PC-3 (cell line): ENCODE measurements around the gene ANAPC15. TPM values are rescaled to one million over a fixed set of nuclear protein-coding genes. Genes with fewer than 3 reads are reported as not detected.

Experiments used
- ATAC-seq: fragments of 200-7000 bp; cut with Tn5 transposase; 2 replicates; pipeline ENCODE4 v1.9.1; 2020; ENCODE audit warnings: mild to moderate bottlenecking, moderate library complexity
- Bru-seq: library from RNA; stranded (reverse); fragments of 400-500 nt; gene quantifications from one replicate; lab custom pipeline; 2021; lab: Mats Ljungman, UMichigan
- BruChase-seq, 2 experiments: library from RNA; stranded (reverse); fragments of 400-500 nt; gene quantifications; one replicate each; lab custom pipeline; 2021; lab: Mats Ljungman, UMichigan
- BruUV-seq: library from RNA; stranded (reverse); fragments of 400-500 nt; replicated peaks from 2 replicates; lab custom pipeline; 2021; lab: Mats Ljungman, UMichigan
- CTCF ChIA-PET: fragments of 300-600 bp; sonication (Branson Sonifier 250); formaldehyde crosslinking; loops from one replicate; lab custom pipeline; 2022; ENCODE audit warnings: antibody characterized with exemption; lab: Charles Lee
- POLR2A ChIA-PET: fragments of 300-600 bp; sonication (Branson Sonifier 250); formaldehyde crosslinking; loops from one replicate; lab custom pipeline; 2022; ENCODE audit warnings: antibody characterized with exemption; ENCODE audit not compliant: unreplicated experiment; lab: Charles Lee
- DNase-seq: peaks from one replicate; pipeline ENCODE4 v3.0.0-alpha.2; 2015
- H2AFZ ChIP-seq: fragments of 300-600 bp; sonication (generic); 2 replicates; pipeline ENCODE4 v1.6.0; 2016; ENCODE audit warnings: antibody characterized with exemption, low read length
- H3F3A ChIP-seq: fragments of 300-600 bp; sonication (generic); one replicate; pipeline ENCODE4 v1.6.0; 2017; ENCODE audit warnings: antibody characterized with exemption, low read length, control low read depth, mild to moderate bottlenecking; ENCODE audit not compliant: unreplicated experiment
- H3K27ac ChIP-seq: fragments of 300-600 bp; sonication (generic); 2 replicates; pipeline ENCODE4 v1.5.1; 2016; ENCODE audit warnings: mild to moderate bottlenecking, low read length
- H3K27me3 ChIP-seq: fragments of 300-600 bp; sonication (generic); 2 replicates; pipeline ENCODE4 v1.6.1; 2016; ENCODE audit warnings: low read length, mixed read lengths
- H3K36me3 ChIP-seq: fragments of 300-600 bp; sonication (generic); 2 replicates; pipeline ENCODE4 v1.6.1; 2016; ENCODE audit warnings: low read depth, mixed run types, low read length, mixed read lengths
- H3K4me1 ChIP-seq: fragments of 300-600 bp; sonication (generic); 2 replicates; pipeline ENCODE4 v1.5.1; 2016; ENCODE audit warnings: low read length; ENCODE audit not compliant: insufficient read depth
- H3K4me2 ChIP-seq: fragments of 300-600 bp; sonication (generic); 2 replicates; pipeline ENCODE4 v1.6.0; 2016; ENCODE audit warnings: low read length
- H3K4me3 ChIP-seq: fragments of 300-600 bp; sonication (generic); 2 replicates; pipeline ENCODE4 v1.5.1; 2016; ENCODE audit warnings: mild to moderate bottlenecking, low read length, mixed read lengths
- H3K79me2 ChIP-seq: fragments of 300-600 bp; sonication (generic); 2 replicates; pipeline ENCODE4 v1.6.1; 2017; ENCODE audit warnings: low read length, mixed read lengths
- H3K9ac ChIP-seq: fragments of 300-600 bp; sonication (generic); 2 replicates; pipeline ENCODE4 v1.6.0; 2016; ENCODE audit warnings: mild to moderate bottlenecking, low read length
- H3K9me2 ChIP-seq: fragments of 300-600 bp; sonication (generic); replicated peaks from 2 replicates; pipeline ENCODE4 v1.6.1; 2016; ENCODE audit warnings: mixed run types, low read length, mixed read lengths
- H3K9me3 ChIP-seq: fragments of 300-600 bp; sonication (generic); 2 replicates; pipeline ENCODE4 v1.6.1; 2016; ENCODE audit warnings: low read length, mixed read lengths
- H4K20me1 ChIP-seq: fragments of 300-600 bp; sonication (generic); 2 replicates; pipeline ENCODE4 v1.6.1; 2016; ENCODE audit warnings: low read length, mixed read lengths
- EZH2 ChIP-seq: fragments of 300-600 bp; sonication (generic); IDR thresholded peaks from one replicate; pipeline ENCODE4 v1.6.1; 2017; ENCODE audit warnings: antibody characterized with exemption, mild to moderate bottlenecking, low read length; ENCODE audit not compliant: unreplicated experiment
- EZH2phosphoT487 ChIP-seq: fragments of 300-600 bp; sonication (generic); IDR thresholded peaks from 2 replicates; pipeline ENCODE4 v1.6.1; 2018; ENCODE audit warnings: mild to moderate bottlenecking, antibody characterized with exemption, low read length, borderline replicate concordance
- intact Hi-C: fragments of 100-400 bp; cut with micrococcal nuclease; formaldehyde crosslinking; loops from 2 replicates; pipeline ENCODE4 v1.9.0; 2023
- long read RNA-seq: library from polyadenylated mRNA; unstranded; transcript quantifications from one replicate; pipeline ENCODE4 v2.0.0, GENCODE V29; 2021; ENCODE audit not compliant: unreplicated experiment
- total RNA-seq: library from RNA; depleted of rRNA; stranded (reverse); fragments of >200 nt; gene quantifications from 2 replicates; pipeline ENCODE4 v1.2.3, GENCODE V29; 2014; rRNA removed
- TF ChIP-seq, protein P1 (sequence below): fragments of 300-600 bp; sonication (generic); conservative IDR thresholded peaks from 2 replicates; pipeline ENCODE4 v1.5.1; 2017; ENCODE audit warnings: antibody characterized with exemption, low read depth, mild to moderate bottlenecking, low read length

ANAPC15 gene
- total RNA-seq (65.4 and 68.8 TPM in 2 replicates), Bru-seq, nascent RNA (percentile 72 among the genes with signal in this experiment), BruChase-seq, experiment 1, labeled RNA remaining after a 6-hour chase (percentile 73 among the genes with signal in this experiment), BruChase-seq, experiment 2, labeled RNA remaining after a 2-hour chase (percentile 59 among the genes with signal in this experiment)
- long read RNA-seq, transcript ANAPC15-201 (6 exons, 886 nt), result minor isoform, 7 of 28 reads
- long read RNA-seq, transcript ANAPC15-208 (6 exons, 867 nt), result major isoform, 9 of 28 reads
- long read RNA-seq, partial matches to known transcripts, result 0 of 28 reads
- long read RNA-seq, other reads (novel, unspliced or antisense), result 4 of 28 reads

DNA sequence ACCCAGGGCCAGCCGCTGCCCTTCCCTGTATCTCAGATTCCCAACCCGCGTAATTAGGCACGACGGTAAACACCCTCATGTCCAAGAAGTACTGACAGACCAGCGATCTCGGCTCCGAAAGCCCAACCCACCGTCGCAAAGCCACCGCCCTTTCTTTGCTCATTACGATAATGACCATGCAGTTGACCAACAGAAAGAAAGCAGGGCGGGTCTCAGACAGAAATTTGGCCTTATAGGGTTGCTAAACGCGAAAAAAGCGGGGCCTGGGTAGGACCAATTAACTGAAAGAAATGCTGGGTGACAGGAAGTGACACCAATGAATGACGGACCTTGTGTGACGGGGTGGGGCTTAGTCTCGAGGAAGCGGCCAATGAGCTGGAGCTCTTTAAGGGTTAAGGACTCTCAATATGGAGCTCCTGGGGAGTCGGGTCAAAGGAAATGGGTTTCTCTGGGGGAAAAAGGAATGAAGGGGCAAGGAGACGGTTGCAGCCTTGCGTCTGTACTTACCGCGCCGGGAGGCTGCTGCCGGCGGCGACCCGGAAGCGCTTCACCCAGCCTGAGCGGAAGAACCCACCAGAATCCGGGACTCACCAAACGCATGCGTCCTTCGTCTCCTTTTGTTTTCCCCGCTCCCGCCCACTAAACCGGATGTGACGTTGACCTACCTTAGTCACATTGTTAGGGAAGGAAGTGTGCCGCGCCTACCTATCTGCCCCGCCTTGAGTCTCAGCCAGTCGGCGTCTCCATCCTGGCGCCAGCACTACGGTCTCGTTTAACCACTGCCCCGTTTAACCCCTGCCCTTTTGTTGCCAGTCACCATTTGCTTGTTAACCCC, at the start of gene ANAPC15:
Gene ANAPC15, minus strand, starts transcription at position 553 of the 835 bp plus-strand sequence. CDS start 1,419 bp downstream, outside the sequence.
- CTCF ChIA-PET, result interaction anchor here (0.6 kb wide), 1 partner anchor 321 kb away, joined by 3 read pairs; no protein-coding TSS in a partner anchor
- intact Hi-C loops, result loop anchor here (1.0 to 2.0 kb wide), 4 partner anchors 9 to 110 kb away; partner anchors contain the start of genes LAMTOR1, LRRC51 and NUMA1
- peaks cover 17% of the 10 kb centered on the region for H3K4me1 ChIP-seq

DNA sequence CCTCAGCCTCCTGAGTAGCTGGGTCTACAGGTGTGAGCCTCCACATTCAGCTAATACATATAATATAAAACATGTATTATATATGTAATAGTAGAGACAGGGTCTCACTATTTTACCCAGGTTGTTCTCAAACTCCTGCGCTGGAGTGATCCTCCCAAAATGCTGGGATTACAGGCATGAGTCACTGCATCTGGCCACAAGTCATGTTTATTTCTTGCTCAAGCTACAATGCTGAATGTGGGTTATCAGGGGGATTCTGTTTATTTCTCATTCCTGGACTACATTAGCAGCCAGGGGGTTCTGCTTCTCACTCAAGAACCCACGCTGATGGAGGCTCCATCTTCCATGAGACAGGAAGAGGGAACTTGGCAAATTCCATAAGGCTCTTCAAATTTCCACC, 47.8 kb upstream of the ANAPC15 start:
- Histone ChIP-seq H3K9me2 (no peaks in the 10 kb centered on the region), H3K4me3 (no peak overlapping the region), H3K9ac (no peak overlapping the region), H3K27me3 (peaks cover 30% of the 10 kb centered on the region; the same call in 1 of the 2 replicates), H3K79me2 (no peaks in the 10 kb centered on the region), H3K27ac (no peak overlapping the region), H3F3A (no peaks in the 10 kb centered on the region), H3K36me3 (no peaks in the 10 kb centered on the region), H3K4me1 (no peaks in the 10 kb centered on the region), H4K20me1 (no peaks in the 10 kb centered on the region), H3K9me3 (no peaks in the 10 kb centered on the region), H3K4me2 (no peak overlapping the region), H2AFZ (no peak overlapping the region)
- no peak for DNase-seq
- POLR2A ChIA-PET, result interaction anchor here (0.6 kb wide), 1 partner anchor 1007 kb away, joined by 3 read pairs; no protein-coding TSS in a partner anchor
- ATAC-seq, result no peak
- TF ChIP-seq EZH2phosphoT487, result no peak
- TF ChIP-seq, protein P1, sequence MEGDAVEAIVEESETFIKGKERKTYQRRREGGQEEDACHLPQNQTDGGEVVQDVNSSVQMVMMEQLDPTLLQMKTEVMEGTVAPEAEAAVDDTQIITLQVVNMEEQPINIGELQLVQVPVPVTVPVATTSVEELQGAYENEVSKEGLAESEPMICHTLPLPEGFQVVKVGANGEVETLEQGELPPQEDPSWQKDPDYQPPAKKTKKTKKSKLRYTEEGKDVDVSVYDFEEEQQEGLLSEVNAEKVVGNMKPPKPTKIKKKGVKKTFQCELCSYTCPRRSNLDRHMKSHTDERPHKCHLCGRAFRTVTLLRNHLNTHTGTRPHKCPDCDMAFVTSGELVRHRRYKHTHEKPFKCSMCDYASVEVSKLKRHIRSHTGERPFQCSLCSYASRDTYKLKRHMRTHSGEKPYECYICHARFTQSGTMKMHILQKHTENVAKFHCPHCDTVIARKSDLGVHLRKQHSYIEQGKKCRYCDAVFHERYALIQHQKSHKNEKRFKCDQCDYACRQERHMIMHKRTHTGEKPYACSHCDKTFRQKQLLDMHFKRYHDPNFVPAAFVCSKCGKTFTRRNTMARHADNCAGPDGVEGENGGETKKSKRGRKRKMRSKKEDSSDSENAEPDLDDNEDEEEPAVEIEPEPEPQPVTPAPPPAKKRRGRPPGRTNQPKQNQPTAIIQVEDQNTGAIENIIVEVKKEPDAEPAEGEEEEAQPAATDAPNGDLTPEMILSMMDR, result no peak
- CTCF ChIA-PET, result no interaction called here
- intact Hi-C loops, result no loop called here
- no TSS peak for BruUV-seq

More for the DNA sequence above, at the start of gene ANAPC15:
- Histone ChIP-seq H3K4me2 (peak within 1 kb of the TSS; percentile 72), H3K4me3 (peak within 1 kb of the TSS; percentile 69), H3F3A (no peaks in the 10 kb centered on the region), H3K9me3 (no peaks in the 10 kb centered on the region), H2AFZ (peak within 1 kb of the TSS; percentile 73), H3K27me3 (no peaks in the 10 kb centered on the region), H3K9me2 (no peaks in the 10 kb centered on the region), H3K27ac (peak within 1 kb of the TSS; percentile 88), H4K20me1 (no peaks in the 10 kb centered on the region), H3K36me3 (no peaks in the 10 kb centered on the region; the same call in 1 of the 2 replicates), H3K79me2 (no peaks in the 10 kb centered on the region), H3K9ac (peak within 1 kb of the TSS; percentile 93)
- peak; percentile 100 for DNase-seq
- POLR2A ChIA-PET, result interaction anchor here (0.6 kb wide), 3 partner anchors 87 to 1058 kb away, joined by 3 to 30 read pairs (median 3); no protein-coding TSS in a partner anchor
- peak; percentile 92 for ATAC-seq
- no TSS peak for BruUV-seq
- TF ChIP-seq, protein P1, result no peak
- TF ChIP-seq EZH2phosphoT487 (no peak), EZH2 (no peak)
